Right lobe of liver (tissue), 6 donors: ENCODE results near the gene CHMP6. TPM values are rescaled to one million over a fixed set of nuclear protein-coding genes. Genes with fewer than 3 reads are reported as not detected.

ENCODE experiments used
- ATAC-seq, 4 donors: fragments of 200-7000 bp; cut with Tn5 transposase; one replicate each; pipeline ENCODE4 v1.9.1; 2020; ENCODE audit warnings: mild to moderate bottlenecking in 4 of 4, moderate library complexity in 4 of 4
- DNase-seq, 3 donors: peaks; one replicate each; pipeline ENCODE4 v3.0.0-alpha.2; 2020
- H3K27ac ChIP-seq, 3 donors: fragments of 200-600 bp; one replicate each; pipeline ENCODE4 v1.8.0; 2022
- H3K27me3 ChIP-seq, 2 donors: fragments of 200-600 bp; one replicate each; pipeline ENCODE4 v1.8.0; 2022
- H3K36me3 ChIP-seq, 4 donors: fragments of 200-600 bp; sonication (generic) in 1 of 4; one replicate each; pipeline versions ENCODE4 v1.5.1 to v1.8.0; 2017 to 2022; ENCODE audit warnings: control low read depth in 1 of 4
- H3K4me1 ChIP-seq, 4 donors: fragments of 200-600 bp; sonication (generic) in 1 of 4; one replicate each; pipeline versions ENCODE4 v1.5.1 to v1.8.0; 2017 to 2022; ENCODE audit warnings: control low read depth in 1 of 4
- H3K4me3 ChIP-seq, 3 donors: fragments of 200-600 bp; one replicate each; pipeline ENCODE4 v1.8.0; 2022
- H3K9me3 ChIP-seq, 4 donors: fragments of 200-600 bp; sonication (generic) in 1 of 4; one replicate each; pipeline versions ENCODE4 v1.5.1 to v1.8.0; 2017 to 2022; ENCODE audit warnings: control low read depth in 1 of 4
- CTCF ChIP-seq, 4 donors: fragments of 200-600 bp in 3 of 4; fragments of 450-650 bp in 1 of 4; IDR thresholded peaks; one replicate each; pipeline versions ENCODE4 v1.5.1 to v1.8.0; 2016 to 2022; ENCODE audit warnings: antibody characterized with exemption in 4 of 4, mild to moderate bottlenecking in 2 of 4
- POLR2A ChIP-seq: fragments of 450-650 bp; IDR thresholded peaks from one replicate; pipeline ENCODE4 v1.6.1; 2017; ENCODE audit warnings: antibody characterized with exemption, mild to moderate bottlenecking
- WGBS: methylation state at CpG from one replicate; pipeline ENCODE4 v1.1.6; 2018; ENCODE audit warnings: low coverage, low lambda C conversion rate; ENCODE audit not compliant: insufficient coverage; ENCODE audit errors: missing lambda C conversion rate; 5-methylcytosine and 5-hydroxymethylcytosine counted together
- intact Hi-C, 2 donors: fragments of 100-400 bp; cut with DNase I; formaldehyde crosslinking; loops; one replicate each; pipeline versions ENCODE4 v1.11.2 to v1.14.1; 2022
- total RNA-seq, 6 experiments: library from RNA; depleted of rRNA in 2 of 6; stranded (reverse); fragments of >200 nt in 2 of 6; fragmentation: NEBNext Ultra II Directional in 3 of 6; extraction: Animal tissue kit (Norgen Biotek cat#: 25700) in 3 of 6; gene quantifications; one replicate each; pipeline versions ENCODE4 v1.1.0 to v1.2.4, GENCODE V29; 2016 to 2023
- donor health status: DM: no; HTN: yes; CAD: no.
- donor health status: DM: no; HTN: no; CAD: no.
- donor health status: DM: no; HTN: no; CAD: no.
- donor health status: DM: no; HTN: yes; CAD: no.
- donor health status: DM: no; HTN: yes; CAD: no.

The CHMP6 gene
- total RNA-seq, 6 experiments from 2014 or later = 13.4 to 27.8 (median 15.6) TPM

GRCh38 chr17:80952291-80952690, 39.4 kb upstream of the CHMP6 start:
- WGBS = 92% methylated on average over 4 of the region's 16 CpGs
- Histone ChIP-seq H3K4me1 (no peaks in the 10 kb centered on the region), H3K27ac (no peak overlapping the region), H3K4me3 (no peak overlapping the region), H3K27me3 (no peaks in the 10 kb centered on the region), H3K9me3 (no peaks in the 10 kb centered on the region), H3K36me3 (peaks cover 0 to 7% (median 0%) of the 10 kb centered on the region in 4 donors)
- no peak for TF ChIP-seq POLR2A
- no peak for TF ChIP-seq CTCF (IDR thresholded peaks at IDR 0.05)
- intact Hi-C loops = no loop called here
- peak in 1 of 3 donors; percentile 43 for DNase-seq
- no peak for ATAC-seq

GRCh38 chr17:80953471-80954315, 37.9 kb upstream of the CHMP6 start:
- WGBS = 95% methylated on average over 6 of the region's 22 CpGs
- no peaks in the 10 kb centered on the region for H3K9me3 ChIP-seq
- H3K27ac ChIP-seq = no peak overlapping the region
- H3K36me3 ChIP-seq = peaks cover 0 to 5% (median 0%) of the 10 kb centered on the region in 4 donors
- ATAC-seq (no peak), DNase-seq (peak in 2 of 3 donors; percentile 35)
- intact Hi-C loops = no loop called here
- no peak overlapping the region for H3K4me3 ChIP-seq
- H3K4me1 ChIP-seq = no peaks in the 10 kb centered on the region
- no peaks in the 10 kb centered on the region for H3K27me3 ChIP-seq
- no peak for TF ChIP-seq POLR2A
- TF ChIP-seq CTCF (IDR thresholded peaks at IDR 0.05) = no peak

- ATAC-seq (no peak), DNase-seq (peak in 1 of 3 donors; percentile 14)
- no peaks in the 10 kb centered on the region for H3K4me1 ChIP-seq
- no peak overlapping the region for H3K4me3 ChIP-seq
- no peaks in the 10 kb centered on the region for H3K27me3 ChIP-seq
- H3K27ac ChIP-seq = no peak overlapping the region
- H3K36me3 ChIP-seq = no peaks in the 10 kb centered on the region
- 64% methylated on average over 2 of the region's 5 CpGs for WGBS
- intact Hi-C loops = no loop called here
- TF ChIP-seq POLR2A = no peak
- no peak for TF ChIP-seq CTCF (IDR thresholded peaks at IDR 0.05)
- H3K9me3 ChIP-seq = no peaks in the 10 kb centered on the region
Observed at GRCh38 chr17:80955078-80955477, 36.6 kb upstream of the CHMP6 start.

GRCh38 chr17:80955671-80956280, 35.9 kb upstream of the CHMP6 start:
- Histone ChIP-seq H3K9me3 (no peaks in the 10 kb centered on the region), H3K4me3 (no peak overlapping the region), H3K36me3 (no peaks in the 10 kb centered on the region), H3K27me3 (no peaks in the 10 kb centered on the region), H3K4me1 (no peaks in the 10 kb centered on the region), H3K27ac (no peak overlapping the region)
- WGBS = 89% methylated on average over 13 of the region's 16 CpGs
- ATAC-seq = no peak
- TF ChIP-seq POLR2A = no peak
- no peak for TF ChIP-seq CTCF (IDR thresholded peaks at IDR 0.05)
- intact Hi-C loops = no loop called here
- DNase-seq = no peak
